IMR-90 (cell line): ENCODE results near the gene SLC24A3. TPM values are rescaled to one million over a fixed set of nuclear protein-coding genes. Genes with fewer than 3 reads are reported as not detected.

Experiments
- ATAC-seq: fragments of 200-7000 bp; cut with Tn5 transposase; 2 replicates; pipeline ENCODE4 v1.9.1; 2020; ENCODE audit warnings: low read depth, mild to moderate bottlenecking, moderate library complexity
- BruUV-seq: library from RNA; stranded (reverse); fragments of 400-500 nt; replicated peaks from 2 replicates; lab custom pipeline; 2021; lab: Mats Ljungman, UMichigan
- CTCF ChIA-PET: fragments of 300-600 bp; formaldehyde crosslinking; extraction: SDS; loops from one replicate; lab custom pipeline; 2021; ENCODE audit warnings: antibody characterized with exemption; lab: Yijun Ruan, JAX
- POLR2A ChIA-PET: fragments of 300-600 bp; sonication (Branson Sonifier 250); formaldehyde crosslinking; loops from one replicate; lab custom pipeline; 2022; ENCODE audit warnings: antibody characterized with exemption; ENCODE audit not compliant: unreplicated experiment; lab: Charles Lee
- DNase-seq: peaks from one replicate; pipeline ENCODE4 v3.0.0; 2013
- H2AFZ ChIP-seq: replicated peaks from 2 replicates; pipeline ENCODE3; 2013; ENCODE audit warnings: low read length, mild to moderate bottlenecking; ENCODE audit not compliant: poor library complexity
- H2AK5ac ChIP-seq: 2 replicates; pipeline ENCODE4 v1.6.1; 2013; ENCODE audit warnings: low read depth, low read length, inconsistent platforms
- H2AK9ac ChIP-seq: replicated peaks from 2 replicates; pipeline ENCODE3; 2013; ENCODE audit warnings: mild to moderate bottlenecking, low read depth, low read length, moderate library complexity; ENCODE audit not compliant: poor library complexity
- H2BK120ac ChIP-seq: 2 replicates; pipeline ENCODE4 v1.6.1; 2013; ENCODE audit warnings: low read depth, low read length, inconsistent platforms
- H2BK15ac ChIP-seq: 3 replicates; pipeline ENCODE4 v1.6.1; 2013; ENCODE audit warnings: low read depth, low read length, inconsistent platforms
- H2BK20ac ChIP-seq: 2 replicates; pipeline ENCODE4 v1.6.1; 2013; ENCODE audit warnings: low read depth, mild to moderate bottlenecking, inconsistent platforms, low read length, moderate library complexity
- H2BK5ac ChIP-seq: 2 replicates; pipeline ENCODE4 v1.6.1; 2013; ENCODE audit warnings: mild to moderate bottlenecking, low read depth, low read length, inconsistent platforms; ENCODE audit not compliant: poor library complexity, severe bottlenecking
- H3K14ac ChIP-seq: replicated peaks from 2 replicates; pipeline ENCODE4 v1.6.1; 2013; ENCODE audit warnings: low read depth, low read length, inconsistent platforms
- H3K18ac ChIP-seq: 2 replicates; pipeline ENCODE4 v1.6.1; 2013; ENCODE audit warnings: low read depth, low read length, control low read depth
- H3K23ac ChIP-seq: 2 replicates; pipeline ENCODE4 v1.6.1; 2013; ENCODE audit warnings: low read depth, low read length, inconsistent platforms
- H3K27ac ChIP-seq: 2 replicates; pipeline ENCODE4 v1.5.1; 2013; ENCODE audit warnings: mild to moderate bottlenecking, control low read depth, low read length; ENCODE audit not compliant: insufficient read depth
- H3K27me3 ChIP-seq: 2 replicates; pipeline ENCODE4 v1.6.1; 2013; ENCODE audit warnings: low read length; ENCODE audit not compliant: control insufficient read depth, insufficient read depth
- H3K36me3 ChIP-seq: 2 replicates; pipeline ENCODE4 v1.6.1; 2013; ENCODE audit warnings: low read length, mixed read lengths; ENCODE audit not compliant: control insufficient read depth, insufficient read depth
- H3K4ac ChIP-seq: 2 replicates; pipeline ENCODE4 v1.6.1; 2013; ENCODE audit warnings: low read depth, low read length, inconsistent platforms
- H3K4me1 ChIP-seq: 2 replicates; pipeline ENCODE4 v1.6.1; 2013; ENCODE audit warnings: low read length, mixed read lengths; ENCODE audit not compliant: control insufficient read depth, insufficient read depth
- H3K4me2 ChIP-seq: 2 replicates; pipeline ENCODE4 v1.6.1; 2013; ENCODE audit warnings: low read depth, mild to moderate bottlenecking, control low read depth, low read length, moderate library complexity
- H3K4me3 ChIP-seq: 2 replicates; pipeline ENCODE4 v1.5.1; 2013; ENCODE audit warnings: low read depth, mild to moderate bottlenecking, control low read depth, low read length, moderate library complexity; ENCODE audit not compliant: insufficient read depth
- H3K56ac ChIP-seq: 2 replicates; pipeline ENCODE4 v1.6.1; 2013; ENCODE audit warnings: low read length, inconsistent platforms; ENCODE audit not compliant: insufficient read depth; ENCODE audit errors: extremely low read depth
- H3K79me1 ChIP-seq, 2 experiments: 2 replicates each; pipeline ENCODE4 v1.6.1; 2013; ENCODE audit warnings: low read length in 2 of 2, inconsistent platforms in 1 of 2, low read depth in 1 of 2
- H3K9ac ChIP-seq: 2 replicates; pipeline ENCODE4 v1.6.1; 2013; ENCODE audit warnings: low read depth, low read length, control low read depth
- H3K9me1 ChIP-seq: 2 replicates; pipeline ENCODE4 v1.6.1; 2013; ENCODE audit warnings: low read length, inconsistent platforms; ENCODE audit not compliant: insufficient read depth
- H3K9me3 ChIP-seq: 2 replicates; pipeline ENCODE4 v1.6.1; 2013; ENCODE audit warnings: low read length; ENCODE audit not compliant: control insufficient read depth, insufficient read depth
- H4K20me1 ChIP-seq: 2 replicates; pipeline ENCODE4 v1.6.1; 2013; ENCODE audit warnings: low read length, inconsistent platforms; ENCODE audit not compliant: insufficient read depth
- H4K5ac ChIP-seq: 2 replicates; pipeline ENCODE4 v1.6.1; 2013; ENCODE audit warnings: mild to moderate bottlenecking, low read depth, low read length, control low read depth
- H4K8ac ChIP-seq, 2 experiments: 2 replicates each; pipeline ENCODE4 v1.6.1; 2013; ENCODE audit warnings: low read depth in 2 of 2, low read length in 2 of 2, control low read depth in 1 of 2, inconsistent platforms in 1 of 2
- H4K91ac ChIP-seq: 2 replicates; pipeline ENCODE4 v1.6.1; 2013; ENCODE audit warnings: low read depth, low read length, inconsistent platforms; ENCODE audit not compliant: insufficient read depth
- BHLHE40 ChIP-seq: fragments of 150-350 bp; IDR thresholded peaks from 2 replicates; pipeline ENCODE4 v1.6.1; 2016; ENCODE audit warnings: mild to moderate bottlenecking, low read depth, low read length
- CEBPB ChIP-seq: IDR thresholded peaks from 2 replicates; pipeline ENCODE4 v1.6.1; 2012; ENCODE audit warnings: low read depth, low read length, improper control_type of control experiment
- MAFK ChIP-seq: IDR thresholded peaks from 2 replicates; pipeline ENCODE4 v1.6.1; 2012; ENCODE audit warnings: low read depth, low read length, improper control_type of control experiment
- RAD21 ChIP-seq: IDR thresholded peaks from 2 replicates; pipeline ENCODE4 v1.6.1; 2012; ENCODE audit warnings: low read length, improper control_type of control experiment
- SMC3 ChIP-seq: fragments of 150-350 bp; IDR thresholded peaks from 2 replicates; pipeline ENCODE4 v1.6.1; 2016; ENCODE audit warnings: low read depth, mild to moderate bottlenecking, antibody characterized with exemption, low read length, moderate library complexity
- WGBS, 2 experiments: methylation state at CpG; one replicate each; pipeline versions ENCODE4 v1.1.5 to v1.1.7; 2013; ENCODE audit warnings: missing lambda C conversion rate in 2 of 2; ENCODE audit not compliant: insufficient read length in 1 of 2; ENCODE audit errors: extremely low coverage in 2 of 2; 5-methylcytosine and 5-hydroxymethylcytosine counted together
- dilution Hi-C: fragments of 300-500 bp; cut with HindIII; formaldehyde crosslinking; loops from one replicate; pipeline ENCODE4 v1.14.3; 2018; ENCODE audit warnings: low sequenced_read_pairs; ENCODE audit not compliant: unreplicated experiment
- in situ Hi-C: fragments of 300-500 bp; cut with MboI; formaldehyde crosslinking; loops from 3 replicates; pipeline ENCODE4 v1.14.3; 2019; ENCODE audit warnings: low sequenced_read_pairs, inconsistent platforms, mixed read lengths
- intact Hi-C: fragments of 100-400 bp; cut with micrococcal nuclease; formaldehyde crosslinking; loops from 2 replicates; pipeline ENCODE4 v1.10.0; 2022
- polyA plus RNA-seq, 3 experiments: library from polyadenylated mRNA; depleted of rRNA; stranded (reverse); fragments of >200 nt; gene quantifications; 2 replicates each; pipeline ENCODE4 v1.2.3, GENCODE V29; 2012; ENCODE audit warnings: low replicate concordance in 1 of 3
- total RNA-seq: library from RNA; depleted of rRNA; stranded (reverse); fragments of >200 nt; gene quantifications from 2 replicates; pipeline ENCODE4 v1.2.3, GENCODE V29; 2012

Gene SLC24A3
- total and polyA plus RNA-seq, 2 of the 4 experiments (the other 2 are of a cell fraction): not detected

DNA sequence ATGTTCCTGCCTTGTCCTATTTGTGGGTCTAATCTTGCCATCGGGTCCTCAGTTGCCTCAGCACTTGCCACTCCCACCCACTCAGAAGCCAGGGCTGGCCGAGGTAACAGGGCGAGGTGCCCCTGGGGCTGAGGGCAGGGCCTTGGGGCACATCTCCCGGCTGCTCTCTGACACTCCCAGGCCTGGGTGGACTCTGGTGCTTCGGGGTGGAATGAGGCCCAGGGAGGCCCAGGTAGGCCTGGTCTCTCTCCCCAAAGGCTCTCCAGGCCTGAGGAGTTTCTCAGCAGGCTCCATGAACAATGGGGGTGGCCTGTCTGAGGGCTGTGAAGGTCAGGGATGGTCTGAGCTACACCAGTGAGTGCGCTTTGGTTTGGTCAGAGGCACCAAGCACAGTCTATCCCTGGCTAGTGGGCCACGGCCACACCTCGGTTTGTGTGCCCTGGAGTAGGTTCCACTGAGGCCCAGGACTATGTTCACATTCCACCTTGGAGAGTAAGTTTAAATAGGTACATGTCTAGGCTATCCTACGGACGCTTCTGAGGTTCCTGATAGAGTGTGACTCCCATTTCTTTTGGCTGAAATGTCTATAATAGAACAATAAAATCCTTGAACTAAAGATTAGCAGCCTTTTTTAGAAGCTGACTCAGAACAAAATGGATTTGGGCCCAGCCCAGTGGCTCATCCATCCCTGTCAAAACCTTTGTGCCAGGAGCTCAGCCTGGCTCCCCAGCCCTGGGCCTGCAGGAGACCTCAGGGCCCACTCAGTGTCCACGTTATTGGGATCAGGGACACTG, 78.8 kb downstream of the SLC24A3 start:
- ChIA-PET POLR2A (no interaction called here), CTCF (no interaction called here)
- H3K4me3 ChIP-seq: no peak overlapping the region
- no peak overlapping the region for H3K23ac ChIP-seq
- no peak overlapping the region for H2BK15ac ChIP-seq
- no peak overlapping the region for H2AK5ac ChIP-seq
- in situ Hi-C loops: no loop called here
- H4K20me1 ChIP-seq: no peaks in the 10 kb centered on the region
- no peak overlapping the region for H4K91ac ChIP-seq
- H3K27me3 ChIP-seq: no peaks in the 10 kb centered on the region
- H3K9ac ChIP-seq: no peak overlapping the region
- WGBS, 2 experiments: 40% methylated on average over 2 of the region's 11 CpGs; no CpG with 5 or more reads in 1 of the 2 experiments
- H3K4me1 ChIP-seq: no peaks in the 10 kb centered on the region
- H4K8ac ChIP-seq: no peak overlapping the region
- dilution Hi-C loops: no loop called here
- H2AK9ac ChIP-seq: no peak overlapping the region
- no TSS peak for BruUV-seq
- no peak overlapping the region for H2BK5ac ChIP-seq
- H3K18ac ChIP-seq: no peak overlapping the region
- H2BK20ac ChIP-seq: no peak overlapping the region
- ATAC-seq: no peak
- no peak overlapping the region for H3K27ac ChIP-seq
- H3K9me3 ChIP-seq: no peaks in the 10 kb centered on the region; the same call in 1 of the 2 replicates
- no peaks in the 10 kb centered on the region for H3K36me3 ChIP-seq
- H3K4me2 ChIP-seq: no peak overlapping the region
- H3K4ac ChIP-seq: no peak overlapping the region
- TF ChIP-seq SMC3 (no peak), MAFK (no peak), CEBPB (no peak), RAD21 (no peak), BHLHE40 (no peak)
- no peak overlapping the region for H4K5ac ChIP-seq
- no peak overlapping the region for H3K56ac ChIP-seq
- no peak overlapping the region for H2AFZ ChIP-seq
- H3K9me1 ChIP-seq: no peaks in the 10 kb centered on the region
- no peak overlapping the region for H2BK120ac ChIP-seq
- intact Hi-C loops: no loop called here
- no peak overlapping the region for H3K14ac ChIP-seq
- DNase-seq: no peak
- H3K79me1 ChIP-seq: no peaks in the 10 kb centered on the region
